IMR-90 (cell line): Measurements from ENCODE around the gene CTNNA1. TPM values are rescaled to one million over a fixed set of nuclear protein-coding genes. Genes with fewer than 3 reads are reported as not detected.

ENCODE experiments used
- ATAC-seq: fragments of 200-7000 bp; cut with Tn5 transposase; 2 replicates; pipeline ENCODE4 v1.9.1; 2020; ENCODE audit warnings: low read depth, mild to moderate bottlenecking, moderate library complexity
- BruUV-seq: library from RNA; stranded (reverse); fragments of 400-500 nt; replicated peaks from 2 replicates; lab custom pipeline; 2021; lab: Mats Ljungman, UMichigan
- CTCF ChIA-PET: fragments of 300-600 bp; formaldehyde crosslinking; extraction: SDS; loops from one replicate; lab custom pipeline; 2021; ENCODE audit warnings: antibody characterized with exemption; lab: Yijun Ruan, JAX
- POLR2A ChIA-PET: fragments of 300-600 bp; sonication (Branson Sonifier 250); formaldehyde crosslinking; loops from one replicate; lab custom pipeline; 2022; ENCODE audit warnings: antibody characterized with exemption; ENCODE audit not compliant: unreplicated experiment; lab: Charles Lee
- DNase-seq: peaks from one replicate; pipeline ENCODE4 v3.0.0; 2013
- H2AFZ ChIP-seq: replicated peaks from 2 replicates; pipeline ENCODE3; 2013; ENCODE audit warnings: low read length, mild to moderate bottlenecking; ENCODE audit not compliant: poor library complexity
- H2AK5ac ChIP-seq: 2 replicates; pipeline ENCODE4 v1.6.1; 2013; ENCODE audit warnings: low read depth, low read length, inconsistent platforms
- H2AK9ac ChIP-seq: replicated peaks from 2 replicates; pipeline ENCODE3; 2013; ENCODE audit warnings: mild to moderate bottlenecking, low read depth, low read length, moderate library complexity; ENCODE audit not compliant: poor library complexity
- H2BK120ac ChIP-seq: 2 replicates; pipeline ENCODE4 v1.6.1; 2013; ENCODE audit warnings: low read depth, low read length, inconsistent platforms
- H2BK15ac ChIP-seq: 3 replicates; pipeline ENCODE4 v1.6.1; 2013; ENCODE audit warnings: low read depth, low read length, inconsistent platforms
- H2BK20ac ChIP-seq: 2 replicates; pipeline ENCODE4 v1.6.1; 2013; ENCODE audit warnings: low read depth, mild to moderate bottlenecking, inconsistent platforms, low read length, moderate library complexity
- H2BK5ac ChIP-seq: 2 replicates; pipeline ENCODE4 v1.6.1; 2013; ENCODE audit warnings: mild to moderate bottlenecking, low read depth, low read length, inconsistent platforms; ENCODE audit not compliant: poor library complexity, severe bottlenecking
- H3K14ac ChIP-seq: replicated peaks from 2 replicates; pipeline ENCODE4 v1.6.1; 2013; ENCODE audit warnings: low read depth, low read length, inconsistent platforms
- H3K18ac ChIP-seq: 2 replicates; pipeline ENCODE4 v1.6.1; 2013; ENCODE audit warnings: low read depth, low read length, control low read depth
- H3K23ac ChIP-seq: 2 replicates; pipeline ENCODE4 v1.6.1; 2013; ENCODE audit warnings: low read depth, low read length, inconsistent platforms
- H3K27ac ChIP-seq: 2 replicates; pipeline ENCODE4 v1.5.1; 2013; ENCODE audit warnings: mild to moderate bottlenecking, control low read depth, low read length; ENCODE audit not compliant: insufficient read depth
- H3K27me3 ChIP-seq: 2 replicates; pipeline ENCODE4 v1.6.1; 2013; ENCODE audit warnings: low read length; ENCODE audit not compliant: control insufficient read depth, insufficient read depth
- H3K36me3 ChIP-seq: 2 replicates; pipeline ENCODE4 v1.6.1; 2013; ENCODE audit warnings: low read length, mixed read lengths; ENCODE audit not compliant: control insufficient read depth, insufficient read depth
- H3K4ac ChIP-seq: 2 replicates; pipeline ENCODE4 v1.6.1; 2013; ENCODE audit warnings: low read depth, low read length, inconsistent platforms
- H3K4me1 ChIP-seq: 2 replicates; pipeline ENCODE4 v1.6.1; 2013; ENCODE audit warnings: low read length, mixed read lengths; ENCODE audit not compliant: control insufficient read depth, insufficient read depth
- H3K4me2 ChIP-seq: 2 replicates; pipeline ENCODE4 v1.6.1; 2013; ENCODE audit warnings: low read depth, mild to moderate bottlenecking, control low read depth, low read length, moderate library complexity
- H3K4me3 ChIP-seq: 2 replicates; pipeline ENCODE4 v1.5.1; 2013; ENCODE audit warnings: low read depth, mild to moderate bottlenecking, control low read depth, low read length, moderate library complexity; ENCODE audit not compliant: insufficient read depth
- H3K56ac ChIP-seq: 2 replicates; pipeline ENCODE4 v1.6.1; 2013; ENCODE audit warnings: low read length, inconsistent platforms; ENCODE audit not compliant: insufficient read depth; ENCODE audit errors: extremely low read depth
- H3K79me1 ChIP-seq, 2 experiments: 2 replicates each; pipeline ENCODE4 v1.6.1; 2013; ENCODE audit warnings: low read length in 2 of 2, inconsistent platforms in 1 of 2, low read depth in 1 of 2
- H3K9ac ChIP-seq: 2 replicates; pipeline ENCODE4 v1.6.1; 2013; ENCODE audit warnings: low read depth, low read length, control low read depth
- H3K9me1 ChIP-seq: 2 replicates; pipeline ENCODE4 v1.6.1; 2013; ENCODE audit warnings: low read length, inconsistent platforms; ENCODE audit not compliant: insufficient read depth
- H3K9me3 ChIP-seq: 2 replicates; pipeline ENCODE4 v1.6.1; 2013; ENCODE audit warnings: low read length; ENCODE audit not compliant: control insufficient read depth, insufficient read depth
- H4K20me1 ChIP-seq: 2 replicates; pipeline ENCODE4 v1.6.1; 2013; ENCODE audit warnings: low read length, inconsistent platforms; ENCODE audit not compliant: insufficient read depth
- H4K5ac ChIP-seq: 2 replicates; pipeline ENCODE4 v1.6.1; 2013; ENCODE audit warnings: mild to moderate bottlenecking, low read depth, low read length, control low read depth
- H4K8ac ChIP-seq, 2 experiments: 2 replicates each; pipeline ENCODE4 v1.6.1; 2013; ENCODE audit warnings: low read depth in 2 of 2, low read length in 2 of 2, control low read depth in 1 of 2, inconsistent platforms in 1 of 2
- H4K91ac ChIP-seq: 2 replicates; pipeline ENCODE4 v1.6.1; 2013; ENCODE audit warnings: low read depth, low read length, inconsistent platforms; ENCODE audit not compliant: insufficient read depth
- CEBPB ChIP-seq: IDR thresholded peaks from 2 replicates; pipeline ENCODE4 v1.6.1; 2012; ENCODE audit warnings: low read depth, low read length, improper control_type of control experiment
- FOS ChIP-seq: fragments of 150-350 bp; IDR thresholded peaks from 2 replicates; pipeline ENCODE4 v1.6.1; 2016; ENCODE audit warnings: low read depth, low read length
- MAFK ChIP-seq: IDR thresholded peaks from 2 replicates; pipeline ENCODE4 v1.6.1; 2012; ENCODE audit warnings: low read depth, low read length, improper control_type of control experiment
- WGBS, 2 experiments: methylation state at CpG; one replicate each; pipeline versions ENCODE4 v1.1.5 to v1.1.7; 2013; ENCODE audit warnings: missing lambda C conversion rate in 2 of 2; ENCODE audit not compliant: insufficient read length in 1 of 2; ENCODE audit errors: extremely low coverage in 2 of 2; 5-methylcytosine and 5-hydroxymethylcytosine counted together
- dilution Hi-C: fragments of 300-500 bp; cut with HindIII; formaldehyde crosslinking; loops from one replicate; pipeline ENCODE4 v1.14.3; 2018; ENCODE audit warnings: low sequenced_read_pairs; ENCODE audit not compliant: unreplicated experiment
- in situ Hi-C: fragments of 300-500 bp; cut with MboI; formaldehyde crosslinking; loops from 3 replicates; pipeline ENCODE4 v1.14.3; 2019; ENCODE audit warnings: low sequenced_read_pairs, inconsistent platforms, mixed read lengths
- intact Hi-C: fragments of 100-400 bp; cut with micrococcal nuclease; formaldehyde crosslinking; loops from 2 replicates; pipeline ENCODE4 v1.10.0; 2022
- polyA plus RNA-seq, 3 experiments: library from polyadenylated mRNA; depleted of rRNA; stranded (reverse); fragments of >200 nt; gene quantifications; 2 replicates each; pipeline ENCODE4 v1.2.3, GENCODE V29; 2012; ENCODE audit warnings: low replicate concordance in 1 of 3
- total RNA-seq: library from RNA; depleted of rRNA; stranded (reverse); fragments of >200 nt; gene quantifications from 2 replicates; pipeline ENCODE4 v1.2.3, GENCODE V29; 2012
- TF ChIP-seq, protein P1 (sequence below): fragments of 150-350 bp; IDR thresholded peaks from 2 replicates; pipeline ENCODE4 v1.6.1; 2017; ENCODE audit warnings: mild to moderate bottlenecking, antibody characterized with exemption, low read length, low read depth

The CTNNA1 gene
- total and polyA plus RNA-seq, 2 of the 4 experiments (the other 2 are of a cell fraction) = 220 to 471 TPM

DNA sequence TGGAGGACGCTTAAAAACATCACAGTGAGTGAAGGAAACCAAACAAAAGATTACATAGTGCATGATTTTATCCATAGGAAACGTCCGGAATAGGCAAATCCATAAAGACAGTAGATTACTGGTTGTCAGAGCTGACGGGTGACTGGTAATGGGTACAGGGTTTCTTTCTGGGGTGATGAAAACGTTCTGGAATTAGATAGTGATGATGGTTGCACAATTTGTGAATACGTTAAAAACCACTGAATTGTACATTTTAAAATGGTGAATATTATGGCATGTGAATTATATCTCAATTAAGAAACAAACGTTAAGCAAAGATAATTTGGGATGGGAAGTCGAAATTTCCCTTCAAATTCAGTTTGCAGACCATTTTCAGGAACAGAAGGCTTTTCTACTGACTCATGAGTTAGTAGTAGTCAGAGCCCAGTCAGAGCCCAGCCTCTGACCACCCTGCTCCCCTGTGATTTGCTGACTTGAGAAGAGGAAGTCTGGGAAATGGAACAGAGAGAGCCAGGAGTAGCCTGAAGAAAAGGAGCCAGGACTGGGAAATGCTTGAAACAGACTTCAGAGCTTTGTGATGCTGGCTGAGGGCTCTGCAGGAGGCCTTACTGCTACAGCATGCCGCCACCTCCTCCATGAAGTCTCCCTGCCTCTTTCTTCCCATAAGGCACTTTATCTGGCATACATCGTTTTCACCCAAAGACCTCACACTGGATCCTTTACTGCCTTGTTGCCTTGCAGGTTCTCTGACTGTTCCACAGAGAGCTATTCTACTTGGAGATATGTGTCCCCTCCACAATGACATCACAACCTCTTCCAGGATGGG, 46.4 kb upstream of the CTNNA1 start:
- Histone ChIP-seq H2BK20ac (peak overlapping the region; percentile 67; the same call in 1 of the 2 replicates), H4K91ac (peak overlapping the region; percentile 54), H4K5ac (peak overlapping the region; percentile 94), H2AK9ac (no peak overlapping the region), H3K27ac (peak overlapping the region; percentile 36; the same call in 1 of the 2 replicates), H3K4me1 (peaks cover 7% of the 10 kb centered on the region), H3K9me3 (no peaks in the 10 kb centered on the region), H2AK5ac (0 out of 2 replicates have a peak overlapping the region, but pooled peaks have one; percentile 5), H3K27me3 (no peaks in the 10 kb centered on the region), H2AFZ (peak overlapping the region; percentile 92), H3K4me2 (peak overlapping the region; percentile 57; the same call in 1 of the 2 replicates), H3K18ac (peak overlapping the region; percentile 65), H3K9ac (peak overlapping the region; percentile 15; the same call in 1 of the 2 replicates), H2BK120ac (peak overlapping the region; percentile 79), H3K56ac (no peak overlapping the region), H3K14ac (peak overlapping the region; percentile 47), H3K36me3 (no peaks in the 10 kb centered on the region), H2BK15ac (peak overlapping the region; percentile 44; the same call in 2 of the 3 replicates), H3K4me3 (no peak overlapping the region), H3K79me1 (no peaks in the 10 kb centered on the region), H3K4ac (peak overlapping the region; percentile 64), H2BK5ac (peak overlapping the region; percentile 53), H4K8ac (peak overlapping the region; percentile 75 to 96), H3K23ac (peak overlapping the region; percentile 45; the same call in 1 of the 2 replicates), H4K20me1 (no peaks in the 10 kb centered on the region), H3K9me1 (no peaks in the 10 kb centered on the region)
- in situ Hi-C loops (no loop called here), intact Hi-C loops (no loop called here), dilution Hi-C loops (no loop called here)
- POLR2A ChIA-PET = no interaction called here
- CTCF ChIA-PET = no interaction called here
- WGBS, 2 experiments = 86% methylated on average over 2 of the region's 10 CpGs; no CpG with 5 or more reads in 1 of the 2 experiments
- ATAC-seq (peak; percentile 99), DNase-seq (peak; percentile 89)
- BruUV-seq = no TSS peak
- peak; percentile 68 for TF ChIP-seq CEBPB
- TF ChIP-seq, protein P1, sequence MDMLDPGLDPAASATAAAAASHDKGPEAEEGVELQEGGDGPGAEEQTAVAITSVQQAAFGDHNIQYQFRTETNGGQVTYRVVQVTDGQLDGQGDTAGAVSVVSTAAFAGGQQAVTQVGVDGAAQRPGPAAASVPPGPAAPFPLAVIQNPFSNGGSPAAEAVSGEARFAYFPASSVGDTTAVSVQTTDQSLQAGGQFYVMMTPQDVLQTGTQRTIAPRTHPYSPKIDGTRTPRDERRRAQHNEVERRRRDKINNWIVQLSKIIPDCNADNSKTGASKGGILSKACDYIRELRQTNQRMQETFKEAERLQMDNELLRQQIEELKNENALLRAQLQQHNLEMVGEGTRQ = no peak
- peak; percentile 62 for TF ChIP-seq MAFK
- 0 out of 2 replicates have a peak, but pooled peaks have one; percentile 27 for TF ChIP-seq FOS
